Kasumi-1 (cell line): ENCODE measurements around the gene PITX2.

Experiments
- DNase-seq, 2 experiments: peaks; one replicate each; lab custom pipeline; 2025; lab: John Stamatoyannopoulos, UW

PITX2 gene

DNA sequence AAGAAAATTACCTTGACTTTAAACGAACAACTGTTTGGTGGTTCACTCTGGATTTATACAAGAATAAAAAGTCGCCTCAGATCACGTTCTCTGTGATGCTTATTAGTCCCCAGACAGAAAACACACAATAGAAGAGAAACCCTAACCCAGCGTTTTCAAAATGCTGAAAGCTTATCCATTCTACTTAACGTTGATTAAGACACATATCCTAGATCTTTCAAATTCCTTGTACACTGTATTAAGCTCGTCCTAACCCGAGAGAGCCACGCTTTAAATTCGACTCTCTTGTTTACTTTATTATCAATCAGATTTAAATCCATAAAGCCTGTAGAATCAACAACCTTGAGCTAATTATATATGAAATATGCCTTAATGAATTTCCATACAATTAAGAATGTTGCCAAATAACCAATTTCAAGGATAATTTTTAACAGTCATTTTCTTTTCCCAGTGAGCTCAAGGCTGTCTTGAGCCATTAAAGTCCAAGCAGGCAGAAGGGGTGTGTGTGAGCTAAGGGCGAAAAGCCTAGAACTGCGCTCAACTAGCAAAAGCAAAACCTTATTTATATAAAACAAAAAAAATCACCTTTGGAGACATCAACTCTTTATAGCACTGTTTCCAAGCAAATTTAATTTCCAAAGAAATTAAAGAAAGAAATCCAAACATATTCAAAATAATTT, 981 bp upstream of the PITX2 start:
- DNase-seq: no peak

DNA sequence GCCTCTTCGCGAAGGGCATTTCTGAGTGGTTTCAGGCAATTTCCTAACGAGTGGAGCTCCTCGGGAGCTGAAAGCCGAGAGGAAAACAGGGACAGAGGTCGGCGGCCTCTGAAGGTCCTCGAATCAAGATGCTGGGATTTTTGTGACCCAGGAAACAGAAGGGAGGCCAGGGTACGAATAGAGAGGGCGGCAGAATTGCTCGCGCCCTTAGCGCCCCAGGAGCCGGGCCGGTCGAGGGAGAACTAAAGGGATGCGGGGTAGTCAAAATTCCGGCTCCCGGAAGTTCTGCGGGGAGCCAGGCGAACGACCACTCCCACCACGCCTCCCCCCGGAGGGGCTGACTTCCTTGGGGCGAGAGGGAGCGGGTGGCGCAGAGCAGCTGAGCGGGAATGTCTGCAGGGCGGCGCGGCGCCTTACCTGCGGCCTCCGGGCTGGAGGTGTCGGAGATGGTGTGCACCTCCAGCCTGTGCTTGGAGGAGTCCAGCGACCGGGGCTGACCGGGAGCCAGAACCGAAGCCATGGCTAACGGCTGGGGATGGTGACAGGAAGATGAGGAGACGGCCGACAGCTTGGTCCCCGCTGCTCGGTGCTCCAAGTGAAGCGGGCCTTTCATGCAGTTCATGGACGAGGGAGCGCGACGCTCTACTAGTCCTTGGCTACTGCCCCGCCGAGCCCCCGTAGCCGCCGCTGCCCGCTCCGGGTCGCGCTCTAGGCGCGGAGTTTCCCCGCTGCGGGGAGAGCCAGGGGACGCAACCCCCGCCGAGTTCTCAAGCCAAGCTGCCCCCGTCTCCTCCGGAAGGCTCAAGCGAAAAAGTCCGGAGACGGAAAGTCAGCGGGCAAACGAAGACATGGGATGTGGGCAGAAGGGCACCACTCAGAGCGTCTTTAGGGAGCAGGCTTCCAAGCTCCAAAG, 782 bp downstream of the PITX2 start:
- DNase-seq: no peak

DNA sequence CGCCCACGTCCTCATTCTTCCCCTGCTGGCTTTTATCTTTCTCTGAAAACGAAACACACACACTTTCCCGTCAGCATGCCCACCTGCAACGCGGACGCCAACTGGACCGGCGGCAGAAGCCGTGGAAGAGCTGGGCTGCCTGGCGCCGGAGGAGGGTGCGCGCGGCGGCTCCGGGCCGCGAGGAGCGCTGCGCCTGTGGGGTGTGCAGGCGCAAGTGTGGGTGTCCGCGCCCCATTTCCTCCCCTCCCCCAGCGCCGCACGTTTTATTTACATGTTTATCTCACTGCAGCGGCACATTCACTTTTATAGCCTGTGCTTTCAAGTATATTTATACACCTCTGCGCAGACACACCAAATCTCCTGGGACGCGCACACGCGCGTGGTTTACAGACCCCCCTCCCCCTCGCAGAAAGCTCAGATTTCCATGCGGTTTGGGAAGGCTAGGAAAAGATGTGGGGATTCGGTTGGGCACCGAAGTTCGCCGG, 1.5 kb downstream of the PITX2 start:
- no peak for DNase-seq

DNA sequence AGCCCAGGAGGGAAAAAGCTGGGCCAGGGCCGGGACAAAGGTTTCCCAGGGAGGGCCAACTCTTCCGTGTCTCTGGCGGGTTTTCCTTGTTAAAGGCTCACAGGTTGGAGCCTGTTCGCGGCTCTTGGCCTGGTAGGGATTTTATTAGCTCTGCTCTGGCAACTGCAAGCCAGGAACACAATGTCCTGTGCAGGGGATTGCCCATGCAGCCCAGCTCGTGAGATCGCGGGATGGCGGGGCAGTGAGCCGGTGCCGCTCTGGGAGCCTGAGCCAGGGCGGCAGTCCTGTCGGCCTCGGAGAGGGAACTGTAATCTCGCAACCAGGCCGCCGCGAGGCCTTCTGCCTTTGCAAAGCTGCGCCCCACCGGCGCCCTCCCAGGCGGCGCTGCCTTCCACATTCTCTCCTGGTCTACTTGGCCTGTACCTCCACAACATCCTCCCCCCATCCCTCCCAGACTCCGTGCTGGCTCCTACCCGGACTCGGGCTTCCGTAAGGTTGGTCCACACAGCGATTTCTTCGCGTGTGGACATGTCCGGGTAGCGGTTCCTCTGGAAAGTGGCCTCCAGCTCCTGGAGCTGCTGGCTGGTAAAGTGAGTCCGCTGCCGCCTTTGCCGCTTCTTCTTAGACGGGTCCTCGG, 2.1 kb downstream of the PITX2 start:
- DNase-seq: no peak

DNA sequence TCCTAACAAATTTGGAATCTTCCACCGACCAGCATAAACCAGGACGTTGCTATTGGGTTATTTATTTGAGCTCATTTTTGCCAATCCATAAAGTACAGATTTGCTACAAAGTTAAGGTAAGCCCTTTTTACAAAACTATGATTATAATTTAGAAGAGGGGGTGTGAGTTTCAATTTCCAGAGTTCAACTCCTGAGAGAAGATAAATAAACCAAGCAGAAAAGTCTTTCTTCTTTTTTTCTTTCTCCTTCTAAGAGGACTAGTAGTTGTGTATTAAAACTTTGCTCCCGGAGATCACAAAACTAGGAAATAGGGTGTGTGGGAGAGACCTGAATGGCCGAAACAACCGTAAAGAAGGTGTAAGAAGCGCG, 2.6 kb downstream of the PITX2 start:
- no peak for DNase-seq

DNA sequence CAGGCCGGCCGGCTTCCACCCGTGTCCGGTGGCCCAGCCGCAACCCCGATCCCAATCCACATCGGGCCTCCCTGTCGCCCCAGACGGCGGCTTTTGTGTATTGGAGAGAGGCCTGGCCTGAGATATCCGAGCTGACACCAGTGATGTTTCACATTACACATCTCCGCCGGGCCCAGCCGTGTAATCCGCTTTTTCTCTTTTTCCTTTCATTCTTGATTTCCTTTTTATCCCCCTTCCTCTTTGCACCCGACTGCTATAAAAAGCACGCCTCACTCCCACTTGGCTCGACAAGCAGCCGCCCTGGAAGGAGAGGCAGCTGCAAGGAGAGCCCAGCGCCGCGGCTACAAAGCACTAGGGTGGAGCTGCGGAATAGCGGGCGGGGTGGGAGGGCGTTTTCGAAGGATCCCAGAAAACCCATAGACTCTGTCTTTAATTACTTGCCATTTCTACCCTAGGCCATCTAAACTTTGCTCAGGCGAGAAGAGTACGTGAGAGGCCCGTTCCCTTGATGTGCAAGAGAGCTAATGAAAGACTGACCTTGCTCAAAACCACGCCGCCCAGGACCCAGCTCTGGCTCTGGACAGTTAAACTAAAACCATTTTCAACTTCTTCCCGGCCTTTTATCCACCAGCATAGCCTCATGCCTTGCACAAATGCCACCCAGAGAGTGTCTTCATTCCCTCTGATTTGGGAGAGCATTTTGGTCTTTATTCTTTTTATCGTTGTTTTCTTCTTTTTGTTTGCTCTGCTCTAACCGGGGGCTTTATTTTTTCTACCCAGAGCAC, 3.2 kb downstream of the PITX2 start:
- DNase-seq: no peak

DNA sequence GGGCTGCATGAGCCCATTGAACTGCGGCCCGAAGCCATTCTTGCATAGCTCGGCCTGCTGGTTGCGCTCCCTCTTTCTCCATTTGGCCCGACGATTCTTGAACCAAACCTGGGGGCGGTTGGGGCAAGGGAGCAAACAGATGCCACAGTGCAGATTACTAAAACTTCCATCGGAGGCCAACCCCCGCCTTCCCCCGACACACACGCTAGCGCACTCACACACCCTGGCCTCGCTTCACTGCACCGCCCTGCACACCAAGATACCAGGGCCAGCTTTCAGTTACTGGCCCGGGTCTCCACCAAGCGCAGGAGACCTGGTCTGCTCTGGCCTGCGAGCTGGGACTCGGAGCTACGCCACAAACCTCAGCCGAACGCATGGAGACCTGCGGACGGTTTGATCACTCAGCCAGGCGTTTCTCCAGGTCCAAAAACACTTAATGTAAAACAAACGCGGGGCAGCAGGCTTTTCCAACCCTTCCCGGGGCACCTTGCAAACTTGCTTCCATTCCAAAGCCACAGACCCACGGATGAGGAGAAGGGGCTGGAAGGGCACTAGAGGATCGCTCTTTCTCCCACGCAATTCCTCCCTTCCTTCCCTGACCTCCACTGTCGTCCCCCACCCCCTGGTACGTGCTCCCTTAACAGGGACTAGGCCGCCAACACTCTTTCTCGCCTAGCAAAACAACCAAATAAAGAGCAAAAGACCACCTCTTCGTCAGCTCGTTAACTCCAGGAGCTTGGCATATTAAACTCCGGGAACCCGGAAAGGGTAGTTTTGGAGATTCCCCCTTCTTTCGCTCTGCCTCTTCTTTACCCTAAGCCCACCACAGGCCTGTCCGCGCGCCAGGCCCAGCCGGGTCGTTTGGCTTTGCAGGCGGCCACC, 4.1 kb downstream of the PITX2 start:
- no peak for DNase-seq

DNA sequence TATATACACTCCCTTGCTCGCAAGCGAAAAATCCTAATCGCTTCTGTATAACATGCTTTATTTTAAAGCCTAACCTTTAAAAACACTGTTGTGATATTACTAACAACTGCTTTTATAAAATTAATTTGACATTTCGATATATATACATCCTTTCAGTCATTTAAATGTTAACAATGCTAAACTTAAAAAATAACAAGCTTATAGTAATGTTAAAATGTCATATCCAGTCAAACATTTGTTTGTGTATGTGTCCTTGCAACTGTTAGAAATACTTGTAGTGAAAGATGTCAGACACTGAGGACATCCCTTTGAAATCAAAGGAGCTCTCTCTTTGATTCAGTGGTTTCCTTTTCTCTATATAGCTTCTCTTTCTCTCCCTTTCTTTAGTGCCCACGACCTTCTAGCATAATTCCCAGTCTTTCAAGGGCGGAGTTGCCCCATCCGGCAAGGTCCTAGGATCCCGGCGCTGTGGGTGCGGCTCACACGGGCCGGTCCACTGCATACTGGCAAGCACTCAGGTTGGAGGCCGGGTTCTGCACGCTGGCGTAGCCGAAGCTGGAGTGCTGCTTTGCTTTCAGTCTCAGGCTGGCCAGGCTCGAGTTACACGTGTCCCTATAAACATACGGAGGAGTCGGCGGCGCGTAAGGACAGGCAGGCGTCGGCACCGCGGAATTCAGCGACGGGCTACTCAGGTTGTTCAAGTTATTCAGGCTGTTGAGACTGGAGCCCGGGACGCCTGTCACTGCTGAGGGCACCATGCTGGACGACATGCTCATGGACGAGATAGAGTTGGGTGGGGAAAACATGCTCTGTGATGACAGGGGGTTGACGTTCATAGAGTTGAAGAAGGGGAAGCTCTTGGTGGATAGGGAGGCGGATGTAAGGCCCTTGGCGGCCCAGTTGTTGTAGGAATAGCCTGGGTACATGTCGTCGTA, 5.0 kb downstream of the PITX2 start:
- DNase-seq: no peak

DNA sequence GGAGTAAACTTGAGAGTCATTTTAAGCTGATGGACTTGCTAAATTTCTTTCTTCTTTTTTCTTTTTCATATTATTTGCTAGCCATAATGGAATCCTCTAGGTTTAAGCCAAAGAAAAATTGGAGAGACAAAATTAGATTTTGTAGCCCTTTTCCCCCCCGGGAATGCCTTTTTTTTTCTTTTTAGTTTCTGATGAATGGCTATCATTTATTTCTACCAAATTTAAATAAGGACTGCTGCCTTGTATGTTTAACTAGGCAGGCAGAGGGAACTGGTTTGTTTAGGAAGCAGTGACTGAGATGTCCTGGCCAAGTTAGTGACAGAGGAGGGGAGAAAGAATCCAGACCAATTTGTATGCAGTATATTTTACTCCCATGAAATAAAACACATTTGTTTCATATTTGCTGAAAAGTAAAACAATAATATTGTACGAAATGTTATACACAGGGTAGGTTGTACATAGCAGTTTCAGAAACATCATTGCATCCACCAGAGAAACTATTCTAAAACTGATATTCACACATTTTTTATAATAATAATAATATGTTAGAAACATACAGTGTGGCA, 5.7 kb downstream of the PITX2 start:
- no peak for DNase-seq

DNA sequence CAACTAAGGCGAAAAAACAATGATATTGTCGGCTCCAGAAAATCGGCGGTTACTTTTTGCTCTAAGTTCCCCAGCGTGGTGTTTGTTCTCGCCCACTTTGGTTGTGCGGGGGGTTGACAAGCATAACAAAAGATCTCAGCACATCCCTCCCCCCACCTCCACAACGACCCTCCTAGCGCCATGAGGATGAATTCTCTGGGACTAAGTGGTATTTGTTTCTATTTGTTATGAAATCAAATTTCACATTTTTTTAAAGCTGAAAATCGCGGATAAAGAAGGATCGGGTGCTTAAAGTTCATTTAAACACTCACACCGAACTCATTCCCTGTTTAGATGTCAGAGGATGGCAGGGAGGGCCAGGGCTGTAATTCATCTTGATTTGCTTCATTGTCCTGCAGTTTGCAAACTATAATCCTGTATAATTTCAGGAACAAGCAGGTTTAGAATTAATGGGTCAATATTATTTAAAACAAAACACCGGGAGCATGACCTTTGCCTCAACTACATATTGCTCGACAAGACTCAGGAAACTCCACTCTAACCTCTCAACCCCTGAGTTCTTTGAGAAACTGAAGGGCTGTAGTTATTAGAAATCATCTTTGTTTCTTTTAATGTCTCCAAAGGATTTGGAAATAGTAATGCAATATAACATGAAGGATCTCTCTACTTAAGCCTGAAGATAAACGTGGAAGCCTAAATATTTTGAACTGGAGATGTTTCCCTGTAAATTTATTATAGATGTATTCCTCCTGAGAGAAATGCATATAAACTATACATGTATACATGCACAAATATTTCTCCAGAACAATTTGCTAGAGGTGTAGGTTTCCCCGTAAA, 6.4 kb downstream of the PITX2 start:
- no peak for DNase-seq

DNA sequence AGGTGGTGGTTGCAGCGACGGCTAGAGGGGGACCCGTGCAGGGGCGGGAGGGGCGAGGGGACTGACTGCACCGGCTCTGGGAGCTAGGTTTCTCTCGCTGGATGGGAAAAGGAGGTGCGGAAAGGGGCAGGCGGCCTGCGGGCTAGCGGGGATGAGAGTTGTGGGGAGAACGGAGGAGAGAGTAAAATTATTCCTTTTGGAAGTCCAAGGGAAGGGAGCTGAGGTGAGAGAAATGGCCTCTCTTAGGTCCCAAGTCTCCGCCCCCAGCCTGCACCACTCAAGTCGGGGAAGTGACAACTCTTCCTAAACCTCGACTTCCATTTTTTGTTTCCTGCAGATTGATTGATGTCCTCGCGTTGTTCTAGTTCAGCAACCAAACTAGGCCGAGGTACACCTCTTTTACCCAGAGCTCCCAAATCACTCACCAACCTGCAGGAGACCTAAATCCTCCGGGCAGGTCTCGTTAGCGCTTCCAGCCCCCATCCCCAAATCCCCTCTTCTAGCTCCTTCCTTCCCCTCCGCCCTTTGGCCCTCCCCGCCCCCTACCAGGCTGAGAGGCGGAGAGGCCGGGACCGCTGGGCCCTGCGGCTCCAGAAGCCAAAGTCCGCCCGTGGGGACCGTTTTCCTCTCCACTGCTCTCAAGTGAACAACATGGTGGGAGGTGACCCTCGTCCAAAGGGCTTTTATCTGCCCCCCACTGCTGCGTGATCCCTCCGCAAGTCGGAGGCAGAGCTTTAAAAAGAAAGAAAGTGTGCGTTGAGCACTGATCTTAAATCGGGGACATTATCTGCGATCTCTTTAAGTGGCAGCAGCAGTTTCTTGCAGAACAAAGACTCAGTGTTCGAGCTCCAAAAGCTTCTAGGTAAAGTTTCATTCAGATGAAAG, 7.3 kb downstream of the PITX2 start:
- no peak for DNase-seq

DNA sequence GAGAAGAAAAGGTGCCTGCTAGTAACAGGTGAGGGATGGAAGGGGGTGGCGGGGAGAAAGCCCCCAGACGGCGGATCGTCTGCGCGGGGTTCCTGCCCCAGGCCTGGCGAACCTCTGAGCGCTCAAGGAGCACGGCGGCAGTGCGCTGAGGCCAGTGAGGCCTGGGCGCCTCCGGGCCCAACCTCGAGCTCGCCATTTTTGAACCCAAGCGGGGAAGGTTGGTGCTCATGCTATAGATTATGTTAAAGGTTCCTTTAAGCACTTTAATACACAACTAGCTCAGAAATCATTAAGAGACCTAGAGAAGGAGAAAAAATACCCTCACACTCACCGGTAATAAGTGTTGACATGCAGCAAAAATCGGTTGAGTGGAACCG, 7.9 kb downstream of the PITX2 start:
- no peak for DNase-seq

DNA sequence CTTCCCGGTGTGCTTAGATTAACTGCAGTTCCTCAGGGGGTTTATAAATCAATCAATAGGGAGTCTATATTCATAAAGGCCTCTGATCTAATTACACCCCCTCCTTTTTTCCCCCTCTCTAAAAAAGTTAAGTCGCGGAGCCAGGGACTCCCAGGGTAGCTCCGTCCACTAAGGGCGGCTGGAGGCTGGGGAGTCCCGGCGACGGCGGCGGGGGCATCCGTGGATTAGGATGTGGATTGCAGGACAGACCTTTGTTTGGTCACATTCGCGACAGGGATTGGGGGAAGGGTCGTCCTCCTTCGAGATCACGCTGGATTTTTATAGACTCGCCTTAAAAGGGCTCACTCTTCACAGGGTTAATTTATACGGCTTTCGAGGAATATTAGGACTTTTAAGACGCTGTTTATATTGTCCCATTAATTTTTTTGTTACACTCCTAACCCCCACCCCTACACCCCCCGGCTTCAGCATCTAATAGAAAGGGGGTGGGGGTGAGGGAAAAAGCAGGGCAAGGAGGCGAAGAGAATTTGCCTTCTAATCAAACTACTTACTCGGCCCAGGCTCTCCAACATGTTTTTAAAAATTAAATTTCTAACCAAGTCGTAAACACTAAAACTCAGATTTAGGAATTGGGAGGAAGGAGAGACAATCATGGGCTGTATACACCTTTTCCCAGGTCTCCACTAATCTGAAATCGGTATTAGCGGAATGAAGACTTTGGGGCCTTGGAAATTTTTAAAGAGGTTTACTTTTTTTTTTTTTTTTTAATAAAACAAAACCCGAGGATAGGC, 8.5 kb downstream of the PITX2 start:
- no peak for DNase-seq

DNA sequence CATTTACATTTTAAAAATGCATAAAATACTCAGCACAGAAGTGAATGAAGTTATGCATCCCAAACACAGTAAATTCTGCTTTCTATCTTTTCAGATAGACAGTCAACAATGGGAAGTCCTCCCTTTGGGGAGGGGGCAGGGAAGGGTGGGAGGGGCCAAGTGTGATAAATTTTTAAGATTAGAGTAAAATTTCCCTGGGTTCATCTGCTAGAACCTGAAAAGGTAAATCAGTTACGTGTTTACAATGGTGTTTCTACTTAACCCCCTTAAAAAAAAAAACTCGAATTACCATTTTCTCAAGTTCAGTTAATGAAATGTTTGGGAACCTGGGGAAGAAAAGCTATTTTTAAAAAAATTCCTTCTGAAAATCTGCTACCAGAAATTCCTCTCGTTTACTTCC, 9.1 kb downstream of the PITX2 start:
- DNase-seq: no peak

DNA sequence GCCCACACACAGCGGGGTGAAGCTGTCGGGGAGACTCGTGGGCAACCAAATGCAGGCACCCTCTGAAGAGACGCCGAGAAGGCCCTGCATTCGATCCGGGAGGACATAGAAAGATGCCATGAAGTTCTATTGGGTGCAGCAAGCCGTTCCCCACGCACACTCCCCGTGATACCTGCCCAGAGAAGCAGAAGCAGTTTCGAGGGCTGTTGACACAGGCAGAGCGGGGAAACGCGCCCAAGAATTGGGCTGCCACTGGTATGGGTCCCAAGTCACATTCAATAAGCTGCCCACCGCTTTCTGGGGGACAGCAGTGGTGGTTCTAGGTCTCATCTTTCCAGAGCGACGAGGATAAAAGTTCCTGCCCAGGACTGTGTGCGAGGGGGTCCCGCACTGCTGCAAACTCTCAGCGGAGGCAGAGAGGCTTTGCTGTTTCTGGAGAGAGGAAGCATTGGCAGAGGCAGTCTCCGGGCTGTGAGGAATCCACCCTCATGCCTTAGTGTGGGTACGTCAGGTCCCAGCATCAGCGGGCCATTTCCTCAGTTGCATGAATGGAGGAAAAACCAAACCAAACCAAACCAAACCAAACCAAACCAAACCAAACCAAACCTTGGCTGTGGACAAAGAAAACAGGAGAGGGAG, 10.1 kb downstream of the PITX2 start:
- DNase-seq: no peak

DNA sequence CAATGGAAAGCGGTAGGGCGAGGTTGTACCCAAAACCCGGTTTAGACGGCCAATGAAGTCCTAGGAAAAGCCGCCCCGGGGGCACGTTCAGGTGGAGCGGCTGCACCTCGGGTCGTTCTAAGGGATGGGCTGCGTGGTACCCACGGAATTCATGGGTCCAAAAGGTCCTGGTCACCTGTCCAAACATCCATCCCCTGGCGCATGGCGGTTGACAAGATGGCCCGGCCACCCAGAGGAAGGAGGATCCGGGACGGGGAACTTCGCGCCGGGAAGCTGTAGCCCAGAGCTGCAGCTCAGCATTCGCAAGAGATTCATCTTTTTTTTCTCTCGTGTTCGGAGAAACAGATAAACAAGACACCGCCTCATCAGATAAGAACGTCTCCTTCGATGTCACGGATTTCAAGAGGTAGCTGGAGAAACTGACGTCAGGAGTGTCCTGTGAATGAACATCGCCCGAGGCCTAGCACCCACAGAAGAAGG, 10.9 kb downstream of the PITX2 start:
- DNase-seq: no peak
